GM12873 (cell line): Measurements from ENCODE around the gene OR6J1.

Source experiments
- TF ChIP-seq, protein P1 (sequence below): IDR thresholded peaks from 2 replicates; pipeline ENCODE4 v1.5.1; 2012; ENCODE audit warnings: low read depth, mild to moderate bottlenecking, moderate library complexity, low read length, control low read depth; ENCODE audit not compliant: insufficient read depth; ENCODE audit errors: missing control alignments

OR6J1 gene

DNA sequence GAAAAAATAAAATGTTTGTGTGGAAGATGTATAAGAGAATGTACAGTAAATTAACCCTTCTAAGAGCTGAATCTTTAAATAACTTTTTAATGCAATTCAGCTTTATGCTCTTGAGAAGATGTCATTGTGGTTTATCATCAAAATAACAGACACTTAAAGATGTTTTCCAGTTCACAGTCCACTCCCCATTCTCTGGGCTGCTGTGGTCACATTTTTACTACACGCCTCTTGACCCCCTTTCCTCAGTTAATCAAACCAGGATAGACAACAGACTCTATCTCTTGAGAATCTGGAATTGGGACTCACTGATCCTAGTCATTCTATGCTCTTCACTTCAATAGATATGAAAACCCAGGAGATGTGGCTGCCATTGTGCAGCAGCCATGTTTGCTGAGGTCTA lies 24.7 kb upstream of the OR6J1 start:
- TF ChIP-seq, protein P1, sequence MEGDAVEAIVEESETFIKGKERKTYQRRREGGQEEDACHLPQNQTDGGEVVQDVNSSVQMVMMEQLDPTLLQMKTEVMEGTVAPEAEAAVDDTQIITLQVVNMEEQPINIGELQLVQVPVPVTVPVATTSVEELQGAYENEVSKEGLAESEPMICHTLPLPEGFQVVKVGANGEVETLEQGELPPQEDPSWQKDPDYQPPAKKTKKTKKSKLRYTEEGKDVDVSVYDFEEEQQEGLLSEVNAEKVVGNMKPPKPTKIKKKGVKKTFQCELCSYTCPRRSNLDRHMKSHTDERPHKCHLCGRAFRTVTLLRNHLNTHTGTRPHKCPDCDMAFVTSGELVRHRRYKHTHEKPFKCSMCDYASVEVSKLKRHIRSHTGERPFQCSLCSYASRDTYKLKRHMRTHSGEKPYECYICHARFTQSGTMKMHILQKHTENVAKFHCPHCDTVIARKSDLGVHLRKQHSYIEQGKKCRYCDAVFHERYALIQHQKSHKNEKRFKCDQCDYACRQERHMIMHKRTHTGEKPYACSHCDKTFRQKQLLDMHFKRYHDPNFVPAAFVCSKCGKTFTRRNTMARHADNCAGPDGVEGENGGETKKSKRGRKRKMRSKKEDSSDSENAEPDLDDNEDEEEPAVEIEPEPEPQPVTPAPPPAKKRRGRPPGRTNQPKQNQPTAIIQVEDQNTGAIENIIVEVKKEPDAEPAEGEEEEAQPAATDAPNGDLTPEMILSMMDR: no peak

DNA sequence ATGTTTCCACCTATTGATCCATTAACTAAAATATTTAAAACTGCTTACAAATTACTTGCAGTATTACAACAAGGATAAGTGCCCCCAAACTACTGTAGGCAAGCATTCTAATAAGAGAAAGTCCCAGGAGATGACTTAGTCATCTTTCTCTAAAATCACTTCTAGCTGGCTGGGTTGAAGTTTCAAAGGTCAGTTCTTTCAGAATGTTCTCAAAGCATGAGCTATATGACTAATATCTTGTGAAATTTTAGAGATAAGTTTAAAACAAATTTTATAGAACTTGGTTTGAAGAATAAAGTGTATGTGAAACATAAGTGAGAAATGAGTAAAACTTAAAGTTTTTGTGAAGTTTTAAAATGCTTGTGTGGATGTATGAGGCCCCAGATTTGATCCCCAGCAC lies 24.3 kb upstream of the OR6J1 start:
- TF ChIP-seq, protein P1: no peak

DNA sequence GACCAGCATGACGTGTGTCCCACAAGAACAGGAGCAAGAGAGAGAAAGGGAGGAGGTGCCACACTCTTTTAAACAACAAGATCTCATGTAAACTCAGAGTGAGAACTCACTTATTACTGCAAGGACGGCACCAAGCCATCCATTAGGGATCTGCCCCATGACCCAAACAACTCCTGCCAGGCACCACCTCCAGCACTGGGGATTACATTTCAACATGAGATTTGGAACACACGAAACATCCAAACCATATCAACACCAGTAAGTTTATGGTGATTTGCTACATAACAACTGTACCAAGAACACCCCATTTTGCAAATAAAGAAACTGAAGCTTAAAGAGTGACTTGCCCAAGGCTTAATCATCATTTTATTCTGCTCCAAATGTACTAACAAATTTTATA lies 23.7 kb upstream of the OR6J1 start:
- TF ChIP-seq, protein P1: no peak

DNA sequence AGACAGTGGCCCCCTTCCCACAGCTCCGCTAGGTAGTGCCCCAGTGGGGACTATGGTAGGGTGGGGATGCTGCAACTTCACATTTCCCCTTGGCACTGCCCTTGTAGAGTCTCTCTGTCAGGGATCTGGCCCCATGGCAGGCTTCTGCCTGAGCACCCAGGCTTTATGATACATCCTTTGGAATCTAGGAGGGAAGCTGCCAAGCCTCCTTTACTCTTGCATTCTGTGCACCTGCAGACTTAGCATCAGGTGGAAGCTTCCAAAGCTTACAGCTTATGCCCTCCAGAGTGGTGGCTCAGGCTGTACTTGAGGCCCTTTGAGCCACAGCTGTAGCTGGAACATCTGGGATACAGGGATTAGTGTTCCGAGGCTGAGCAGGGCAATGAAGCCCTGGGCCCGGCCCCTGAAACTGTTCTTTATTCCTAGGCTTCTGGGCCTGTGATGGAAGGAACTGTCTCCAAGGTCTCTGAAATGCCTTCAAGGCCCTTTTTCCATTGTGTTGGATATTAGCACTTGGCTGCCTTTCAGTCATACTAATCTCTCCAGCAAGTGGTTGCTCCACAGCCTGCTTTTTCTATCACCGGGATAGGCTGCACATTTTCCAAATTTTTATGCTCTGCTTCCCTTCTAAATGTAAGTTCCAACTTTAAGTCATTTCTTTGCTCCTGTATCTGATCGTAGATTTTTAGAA lies 22.2 kb upstream of the OR6J1 start:
- TF ChIP-seq, protein P1: no peak

DNA sequence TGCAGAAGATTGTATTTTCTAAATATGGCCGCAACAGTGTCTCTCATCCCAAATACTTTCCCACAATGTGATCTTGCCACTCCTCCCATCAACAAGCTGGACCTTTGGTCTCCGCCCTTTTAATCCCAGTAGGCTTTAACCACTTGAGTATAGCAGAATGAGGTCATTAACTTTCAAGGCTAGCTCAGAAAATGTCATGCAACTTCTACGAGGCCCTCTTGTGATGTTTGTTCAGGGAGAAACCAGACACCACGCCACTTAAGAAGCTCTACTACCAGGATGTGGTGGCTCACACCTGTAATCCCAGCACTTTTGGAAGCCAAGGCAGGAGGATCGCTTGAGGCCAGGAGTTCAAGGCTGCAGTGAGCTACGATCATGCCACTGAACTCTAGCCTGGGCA lies 20.1 kb upstream of the OR6J1 start:
- TF ChIP-seq, protein P1: no peak

DNA sequence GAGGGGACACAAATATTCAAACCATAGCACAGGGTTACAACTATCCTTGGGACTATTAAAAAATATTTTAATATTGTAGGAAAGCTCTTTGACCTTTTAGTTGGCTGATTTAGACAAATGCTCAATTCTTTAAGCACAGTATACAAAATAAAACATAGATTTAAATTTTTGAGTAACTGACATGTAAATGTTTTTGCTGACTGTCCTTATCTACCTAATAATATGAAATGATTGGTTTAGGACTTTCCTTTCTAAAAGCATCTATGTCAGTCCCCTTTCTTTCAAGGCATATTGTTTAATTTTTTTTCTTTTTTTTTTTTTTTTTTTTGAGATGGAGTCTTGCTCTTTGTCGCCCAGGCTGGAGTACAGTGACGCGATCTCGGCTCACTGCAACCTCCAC lies 16.5 kb upstream of the OR6J1 start:
- TF ChIP-seq, protein P1: no peak

DNA sequence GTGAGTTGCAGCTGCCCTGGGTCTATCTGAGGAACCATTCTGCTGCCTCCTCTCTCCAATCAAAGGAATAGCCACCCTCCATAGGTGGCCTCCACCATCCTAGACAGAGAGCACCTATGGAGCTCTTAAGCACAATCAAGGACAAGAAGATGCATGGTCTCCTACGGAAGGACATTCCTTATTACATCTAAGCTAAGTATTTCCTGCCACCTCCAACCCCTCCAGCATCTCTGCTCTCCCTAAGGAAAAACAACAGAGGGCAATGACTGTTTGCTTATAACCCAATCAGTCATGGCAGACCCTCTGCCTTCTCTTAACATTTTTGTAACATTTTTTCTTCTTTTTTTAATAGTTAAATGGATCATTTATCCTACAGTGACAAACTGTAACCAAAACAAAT lies 14.8 kb upstream of the OR6J1 start:
- TF ChIP-seq, protein P1: no peak
